Calu3 (cell line): ENCODE results near the gene SF3A1. TPM values are rescaled to one million over a fixed set of nuclear protein-coding genes. Genes with fewer than 3 reads are reported as not detected.

Experiments
- BruUV-seq: library from RNA; stranded (reverse); fragments of 400-500 nt; replicated peaks from 2 replicates; lab custom pipeline; 2021; lab: Mats Ljungman, UMichigan
- CTCF ChIA-PET: fragments of 300-600 bp; sonication (Branson Sonifier 250); formaldehyde crosslinking; loops from one replicate; lab custom pipeline; 2022; ENCODE audit warnings: antibody characterized with exemption; lab: Charles Lee
- DNase-seq: peaks from one replicate; pipeline ENCODE4 v3.0.0; 2022
- H3K27ac Mint-ChIP-seq: one replicate; pipeline ENCODE4 v1.8.0; 2022; ENCODE audit warnings: mixed read lengths; ENCODE audit not compliant: unreplicated experiment
- H3K27me3 Mint-ChIP-seq: one replicate; pipeline ENCODE4 v1.8.0; 2022; ENCODE audit warnings: mixed read lengths; ENCODE audit not compliant: unreplicated experiment
- H3K36me3 Mint-ChIP-seq: one replicate; pipeline ENCODE4 v1.8.0; 2022; ENCODE audit warnings: mild to moderate bottlenecking, moderate library complexity, mixed read lengths; ENCODE audit not compliant: insufficient read depth, unreplicated experiment
- H3K4me1 Mint-ChIP-seq: one replicate; pipeline ENCODE4 v1.8.0; 2022; ENCODE audit warnings: mild to moderate bottlenecking, low read depth, mixed read lengths; ENCODE audit not compliant: unreplicated experiment
- H3K4me3 Mint-ChIP-seq: one replicate; pipeline ENCODE4 v1.8.0; 2022; ENCODE audit warnings: mild to moderate bottlenecking, low read depth, moderate library complexity, mixed read lengths; ENCODE audit not compliant: unreplicated experiment
- H3K9me3 Mint-ChIP-seq: one replicate; pipeline ENCODE4 v1.8.0; 2022; ENCODE audit warnings: low read depth, mixed read lengths; ENCODE audit not compliant: unreplicated experiment
- CTCF ChIP-seq: fragments of 200-600 bp; IDR thresholded peaks from one replicate; pipeline ENCODE4 v1.8.0; 2022; ENCODE audit warnings: antibody characterized with exemption; ENCODE audit not compliant: unreplicated experiment
- intact Hi-C: fragments of 100-400 bp; cut with micrococcal nuclease; formaldehyde crosslinking; loops from one replicate; pipeline ENCODE4 v1.10.0; 2022; ENCODE audit not compliant: unreplicated experiment
- total RNA-seq: library from RNA; stranded (reverse); gene quantifications from 2 replicates; pipeline ENCODE4 v1.2.3, GENCODE V29; 2022

The SF3A1 gene
- total RNA-seq, 1 experiment from 2014 or later, result 197 TPM

- Mint-ChIP-seq H3K27me3 (no peaks in the 10 kb centered on the region), H3K4me3 (peak overlapping the region; percentile 32), H3K27ac (peak overlapping the region; percentile 77), H3K9me3 (no peaks in the 10 kb centered on the region), H3K4me1 (peaks cover 80% of the 10 kb centered on the region), H3K36me3 (peaks cover 23% of the 10 kb centered on the region)
- no peak for TF ChIP-seq CTCF
- no TSS peak for BruUV-seq
- intact Hi-C loops, result no loop called here
- DNase-seq, result peak; percentile 26
- CTCF ChIA-PET, result interaction anchor here (1.6 kb wide), 1 partner anchor 16 kb away, joined by 4 read pairs; the partner anchor contains the start of gene CASTOR1
Measured at GRCh38 chr22:30304495-30305244, 52.0 kb downstream of the SF3A1 start.

- Mint-ChIP-seq H3K36me3 (peaks cover 41% of the 10 kb centered on the region), H3K4me3 (peak overlapping the region; percentile 37), H3K27ac (peak overlapping the region; percentile 81), H3K9me3 (no peaks in the 10 kb centered on the region), H3K4me1 (peaks cover 85% of the 10 kb centered on the region), H3K27me3 (no peaks in the 10 kb centered on the region)
- TF ChIP-seq CTCF, result no peak
- intact Hi-C loops, result no loop called here
- DNase-seq, result no peak
- CTCF ChIA-PET, result interaction anchor here (1.3 to 1.9 kb wide), 2 partner anchors 15 to 45 kb away, joined by 3 to 7 read pairs; no protein-coding TSS in a partner anchor
- BruUV-seq, result no TSS peak
Measured at GRCh38 chr22:30302810-30303138, 53.9 kb downstream of the SF3A1 start.

- H3K4me3 Mint-ChIP-seq, result peak overlapping the region; percentile 37
- TF ChIP-seq CTCF, result no peak
- no TSS peak for BruUV-seq
- DNase-seq, result peak; percentile 59
- H3K36me3 Mint-ChIP-seq, result peaks cover 47% of the 10 kb centered on the region
- peaks cover 85% of the 10 kb centered on the region for H3K4me1 Mint-ChIP-seq
- CTCF ChIA-PET, result interaction anchor here (1.3 to 1.9 kb wide), 2 partner anchors 14 to 45 kb away, joined by 3 to 7 read pairs; no protein-coding TSS in a partner anchor
- H3K27me3 Mint-ChIP-seq, result no peaks in the 10 kb centered on the region
- intact Hi-C loops, result no loop called here
- peak overlapping the region; percentile 81 for H3K27ac Mint-ChIP-seq
- H3K9me3 Mint-ChIP-seq, result no peaks in the 10 kb centered on the region
Measured at GRCh38 chr22:30301995-30302809, 54.5 kb downstream of the SF3A1 start.

GRCh38 chr22:30299322-30299721, 57.4 kb downstream of the SF3A1 start:
- H3K27ac Mint-ChIP-seq, result peak overlapping the region; percentile 36
- no peak for TF ChIP-seq CTCF
- DNase-seq, result no peak
- intact Hi-C loops, result no loop called here
- H3K4me3 Mint-ChIP-seq, result no peak overlapping the region
- peaks cover 55% of the 10 kb centered on the region for H3K36me3 Mint-ChIP-seq
- peaks cover 56% of the 10 kb centered on the region for H3K4me1 Mint-ChIP-seq
- no peaks in the 10 kb centered on the region for H3K27me3 Mint-ChIP-seq
- CTCF ChIA-PET, result interaction anchor here (1.7 to 2.3 kb wide), 2 partner anchors 10 to 88 kb away, joined by 6 to 45 read pairs; partner anchors contain the start of genes CASTOR1 and RNF215
- BruUV-seq, result no TSS peak
- no peaks in the 10 kb centered on the region for H3K9me3 Mint-ChIP-seq
